Measurements from ENCODE around the gene KIFC3. TPM values are rescaled to one million over a fixed set of nuclear protein-coding genes. Genes with fewer than 3 reads are reported as not detected.
"Not testable (repeated sequence)": the region's sequence is repeated elsewhere in the genome, so short reads cannot be mapped to it uniquely, and the experiment has no call there.

Gene KIFC3
- total RNA-seq, 2 experiments from 2014 or later, result not detected

- H3K4me1 Mint-ChIP-seq (ENCODE audit: low read depth), result no peaks in the 10 kb centered on the region
- ATAC-seq (ENCODE audit: poor library complexity), result no peak
- Histone ChIP-seq H3K36me3 (ENCODE audit: insufficient read depth, low read length) (no peaks in the 10 kb centered on the region), H3K9me3 (ENCODE audit: control insufficient read depth in 1 of 2, insufficient read depth in 1 of 2, low read length in 2 of 2) (no peaks in the 10 kb centered on the region), H3K27me3 (ENCODE audit: control insufficient read depth in 1 of 2, insufficient read depth in 2 of 2, low read length in 2 of 2) (no peaks in the 10 kb centered on the region), H3K4me3 (ENCODE audit: low read length) (no peak overlapping the region), H3K4me1 (ENCODE audit: insufficient read depth, low read length) (no peaks in the 10 kb centered on the region), H3K27ac (ENCODE audit: low read depth in 1 of 2, low read length in 2 of 2) (no peak overlapping the region)
- TF ChIP-seq CTCF (IDR thresholded peaks at IDR 0.05), result no peak
- no peaks in the 10 kb centered on the region for H3K9me3 Mint-ChIP-seq
- H3K27ac Mint-ChIP-seq, result no peak overlapping the region
- no peaks in the 10 kb centered on the region for H3K36me3 Mint-ChIP-seq (ENCODE audit: low read depth)
- no peak for DNase-seq
- intact Hi-C loops (cut with DNase I, micrococcal nuclease), result no loop called here
- POLR2A ChIA-PET, result no interaction called here
- CTCF ChIA-PET, result no interaction called here
- no peak overlapping the region for H3K4me3 Mint-ChIP-seq
- no peaks in the 10 kb centered on the region for H3K27me3 Mint-ChIP-seq
Measured at GRCh38 chr16:57783116-57783515, 19.2 kb downstream of the KIFC3 start.

GRCh38 chr16:57782607-57783055 is 19.7 kb downstream of the KIFC3 start:
- H3K36me3 Mint-ChIP-seq (ENCODE audit: low read depth); H3K4me1 ChIP-seq (ENCODE audit: insufficient read depth, low read length); H3K27me3 ChIP-seq (ENCODE audit: control insufficient read depth in 1 of 2, insufficient read depth in 2 of 2, low read length in 2 of 2); H3K27ac ChIP-seq (ENCODE audit: low read depth in 1 of 2, low read length in 2 of 2); H3K4me1 Mint-ChIP-seq (ENCODE audit: low read depth); DNase-seq; CTCF ChIA-PET; POLR2A ChIA-PET; intact Hi-C loops (cut with DNase I, micrococcal nuclease); H3K9me3 Mint-ChIP-seq; ATAC-seq (ENCODE audit: poor library complexity); H3K9me3 ChIP-seq (ENCODE audit: control insufficient read depth in 1 of 2, insufficient read depth in 1 of 2, low read length in 2 of 2); H3K4me3 Mint-ChIP-seq; H3K27ac Mint-ChIP-seq; H3K27me3 Mint-ChIP-seq; H3K36me3 ChIP-seq (ENCODE audit: insufficient read depth, low read length); H3K4me3 ChIP-seq (ENCODE audit: low read length): not testable (repeated sequence)

DNA sequence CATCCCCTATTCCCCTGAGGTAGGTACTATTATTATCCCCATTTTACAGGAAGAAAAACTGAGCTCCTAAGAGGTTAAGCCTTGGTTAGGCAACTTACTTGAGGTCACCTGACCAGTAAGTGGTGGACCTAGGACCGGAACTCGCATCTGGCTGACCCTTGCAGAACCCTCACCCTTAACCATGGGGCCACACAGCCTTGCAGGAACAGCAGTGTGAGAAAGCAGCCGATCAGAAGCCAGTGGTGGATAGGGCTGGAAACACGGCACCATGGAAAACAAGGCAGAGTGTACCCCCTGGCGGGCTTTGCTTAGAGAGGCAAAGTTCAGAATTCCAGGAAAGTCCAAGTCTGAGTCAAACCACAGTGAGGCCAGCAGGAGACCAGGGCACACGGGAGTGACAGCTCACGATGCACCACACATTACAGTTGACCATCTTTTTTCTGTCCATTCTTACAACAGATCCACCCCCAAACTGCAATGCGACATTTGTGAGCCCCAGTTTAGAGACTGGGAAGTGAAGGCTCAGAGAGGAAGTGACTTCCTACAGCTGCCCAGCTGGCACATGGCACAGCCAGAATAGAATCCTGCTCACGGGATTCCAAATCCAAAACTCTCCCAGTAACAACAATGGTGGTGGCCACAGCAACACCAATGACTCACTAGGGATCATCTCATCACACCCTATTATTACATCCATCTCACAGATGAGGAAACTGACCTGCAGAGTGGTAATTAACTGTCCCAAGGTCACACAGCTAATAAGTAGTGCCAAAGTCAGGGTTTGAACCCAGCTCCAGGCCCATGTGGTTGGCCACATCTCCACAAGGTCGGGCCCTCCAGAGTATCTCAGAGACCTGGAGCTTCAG is 20.3 kb downstream of the KIFC3 start:
- H3K9me3 Mint-ChIP-seq, result no peaks in the 10 kb centered on the region
- H3K4me3 Mint-ChIP-seq, result no peak overlapping the region
- H3K36me3 Mint-ChIP-seq (ENCODE audit: low read depth), result no peaks in the 10 kb centered on the region
- H3K4me1 ChIP-seq (ENCODE audit: insufficient read depth, low read length), result no peaks in the 10 kb centered on the region
- no peak overlapping the region for H3K27ac Mint-ChIP-seq
- intact Hi-C loops (cut with DNase I, micrococcal nuclease), result no loop called here
- TF ChIP-seq CTCF (IDR thresholded peaks at IDR 0.05), result no peak
- no peak overlapping the region for H3K4me3 ChIP-seq (ENCODE audit: low read length)
- H3K36me3 ChIP-seq (ENCODE audit: insufficient read depth, low read length), result no peaks in the 10 kb centered on the region
- DNase-seq (no peak), ATAC-seq (ENCODE audit: poor library complexity) (no peak)
- no peaks in the 10 kb centered on the region for H3K27me3 ChIP-seq (ENCODE audit: control insufficient read depth in 1 of 2, insufficient read depth in 2 of 2, low read length in 2 of 2)
- no peaks in the 10 kb centered on the region for H3K27me3 Mint-ChIP-seq
- H3K27ac ChIP-seq (ENCODE audit: low read depth in 1 of 2, low read length in 2 of 2), result no peak overlapping the region
- POLR2A ChIA-PET, result no interaction called here
- CTCF ChIA-PET, result no interaction called here
- H3K9me3 ChIP-seq (ENCODE audit: control insufficient read depth in 1 of 2, insufficient read depth in 1 of 2, low read length in 2 of 2), result no peaks in the 10 kb centered on the region
- no peaks in the 10 kb centered on the region for H3K4me1 Mint-ChIP-seq (ENCODE audit: low read depth)

GRCh38 chr16:57781349-57781740 is 20.9 kb downstream of the KIFC3 start:
- intact Hi-C loops (cut with DNase I, micrococcal nuclease), result no loop called here
- Mint-ChIP-seq H3K27ac (no peak overlapping the region), H3K4me1 (ENCODE audit: low read depth) (no peaks in the 10 kb centered on the region), H3K36me3 (ENCODE audit: low read depth) (no peaks in the 10 kb centered on the region), H3K9me3 (no peaks in the 10 kb centered on the region), H3K27me3 (no peaks in the 10 kb centered on the region), H3K4me3 (no peak overlapping the region)
- no peaks in the 10 kb centered on the region for H3K27me3 ChIP-seq (ENCODE audit: control insufficient read depth in 1 of 2, insufficient read depth in 2 of 2, low read length in 2 of 2)
- H3K4me1 ChIP-seq (ENCODE audit: insufficient read depth, low read length), result no peaks in the 10 kb centered on the region
- H3K9me3 ChIP-seq (ENCODE audit: control insufficient read depth in 1 of 2, insufficient read depth in 1 of 2, low read length in 2 of 2), result no peaks in the 10 kb centered on the region
- no peak for TF ChIP-seq CTCF (IDR thresholded peaks at IDR 0.05)
- DNase-seq, result no peak
- ChIA-PET POLR2A (no interaction called here), CTCF (no interaction called here)
- no peak overlapping the region for H3K27ac ChIP-seq (ENCODE audit: low read depth in 1 of 2, low read length in 2 of 2)
- no peak overlapping the region for H3K4me3 ChIP-seq (ENCODE audit: low read length)
- ATAC-seq (ENCODE audit: poor library complexity), result no peak
- no peaks in the 10 kb centered on the region for H3K36me3 ChIP-seq (ENCODE audit: insufficient read depth, low read length)

GRCh38 chr16:57779836-57780235 is 22.5 kb downstream of the KIFC3 start:
- ATAC-seq (ENCODE audit: poor library complexity); H3K36me3 ChIP-seq (ENCODE audit: insufficient read depth, low read length); POLR2A ChIA-PET: not testable (repeated sequence)

More at GRCh38 chr16:57779836-57780235, 22.5 kb downstream of the KIFC3 start:
- DNase-seq; H3K4me3 ChIP-seq (ENCODE audit: low read length); H3K27me3 Mint-ChIP-seq; H3K4me3 Mint-ChIP-seq; H3K9me3 Mint-ChIP-seq; H3K4me1 ChIP-seq (ENCODE audit: insufficient read depth, low read length); H3K27ac Mint-ChIP-seq; intact Hi-C loops (cut with DNase I, micrococcal nuclease); CTCF ChIA-PET; H3K27me3 ChIP-seq (ENCODE audit: control insufficient read depth in 1 of 2, insufficient read depth in 2 of 2, low read length in 2 of 2); H3K36me3 Mint-ChIP-seq (ENCODE audit: low read depth); H3K27ac ChIP-seq (ENCODE audit: low read depth in 1 of 2, low read length in 2 of 2); H3K9me3 ChIP-seq (ENCODE audit: control insufficient read depth in 1 of 2, insufficient read depth in 1 of 2, low read length in 2 of 2); H3K4me1 Mint-ChIP-seq (ENCODE audit: low read depth): not testable (repeated sequence)

Data from CD4-positive, alpha-beta T cell (primary cell).